WERI-Rb-1 (cell line): Measurements from ENCODE around the gene RPRML.
"Not testable (repeated sequence)": the region's sequence is repeated elsewhere in the genome, so short reads cannot be mapped to it uniquely, and the experiment has no call there.

Experiments used
- DNase-seq: peaks from one replicate; pipeline ENCODE4 v3.0.0-alpha.2; 2020
- H3K27ac ChIP-seq: fragments of 250-450 bp; sonication (Bioruptor Pico); 2 replicates; pipeline ENCODE4 v1.5.1; 2020; ENCODE audit warnings: mild to moderate bottlenecking, moderate library complexity
- H3K27me3 ChIP-seq: fragments of 250-450 bp; sonication (Bioruptor Pico); 2 replicates; pipeline ENCODE4 v1.5.1; 2021; ENCODE audit warnings: mild to moderate bottlenecking, low read depth, moderate library complexity; ENCODE audit not compliant: insufficient read depth, severe bottlenecking
- H3K36me3 ChIP-seq: fragments of 250-450 bp; sonication (Bioruptor Pico); 2 replicates; pipeline ENCODE4 v1.5.1; 2020; ENCODE audit warnings: mild to moderate bottlenecking, moderate library complexity
- H3K4me3 ChIP-seq: 2 replicates; pipeline ENCODE4 v1.5.1; 2011; ENCODE audit warnings: low read depth, mild to moderate bottlenecking, control low read depth, low read length
- H3K9me3 ChIP-seq: fragments of 250-450 bp; sonication (Bioruptor Pico); 2 replicates; pipeline ENCODE4 v1.5.1; 2021; ENCODE audit warnings: mild to moderate bottlenecking, moderate library complexity; ENCODE audit not compliant: severe bottlenecking
- TF ChIP-seq, protein P1 (sequence below): IDR thresholded peaks from 2 replicates; pipeline ENCODE4 v1.5.1; 2011; ENCODE audit warnings: low read depth, mild to moderate bottlenecking, control low read depth, inconsistent platforms, low read length

Gene RPRML

DNA sequence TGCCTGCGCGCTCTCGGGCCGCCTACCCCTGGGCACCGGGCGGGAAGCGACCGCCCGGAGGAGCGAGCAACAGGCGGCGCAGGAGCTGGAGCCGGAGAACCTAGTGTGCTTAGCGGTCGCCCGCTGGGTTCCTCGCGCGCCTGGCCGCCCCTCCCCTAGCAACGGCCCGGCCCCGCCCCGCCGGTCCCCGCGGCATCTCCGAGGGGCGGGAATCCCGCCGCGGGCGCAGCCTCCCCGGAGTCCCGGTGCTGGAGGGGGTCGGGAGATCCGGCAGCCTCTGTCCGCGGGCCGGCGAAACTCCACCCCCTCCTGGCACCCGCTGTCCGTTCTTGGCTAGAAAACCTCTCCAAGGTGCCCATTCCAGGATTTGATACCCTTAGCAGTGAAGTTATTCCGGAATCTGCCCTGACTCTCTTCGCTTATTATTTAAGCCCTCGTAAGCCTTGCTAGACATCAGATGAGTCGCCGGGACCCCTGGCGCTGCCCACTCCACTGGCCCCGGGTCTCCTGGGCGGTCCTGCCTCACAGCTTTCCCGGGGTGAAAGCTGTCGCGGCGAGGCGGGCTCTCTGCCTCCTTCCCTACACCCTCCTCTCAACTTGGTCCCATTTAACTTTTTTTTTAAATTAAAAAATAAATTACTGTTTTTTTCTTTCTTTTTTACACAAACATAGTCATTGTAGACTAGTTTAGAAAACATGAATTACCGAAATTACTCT lies at the start of gene RPRML:
TSS of gene RPRML (minus strand) at position 107 of the 717 bp plus-strand sequence. CDS start 246 bp downstream, outside the sequence.
- Histone ChIP-seq H3K27me3 (peaks cover 3% of the 10 kb centered on the region), H3K27ac (no peak within 1 kb of the TSS; the same call in 1 of the 2 replicates), H3K4me3 (peak within 1 kb of the TSS; percentile 69), H3K9me3 (no peaks in the 10 kb centered on the region), H3K36me3 (no peaks in the 10 kb centered on the region)
- peak; percentile 78 for DNase-seq
- TF ChIP-seq, protein P1, sequence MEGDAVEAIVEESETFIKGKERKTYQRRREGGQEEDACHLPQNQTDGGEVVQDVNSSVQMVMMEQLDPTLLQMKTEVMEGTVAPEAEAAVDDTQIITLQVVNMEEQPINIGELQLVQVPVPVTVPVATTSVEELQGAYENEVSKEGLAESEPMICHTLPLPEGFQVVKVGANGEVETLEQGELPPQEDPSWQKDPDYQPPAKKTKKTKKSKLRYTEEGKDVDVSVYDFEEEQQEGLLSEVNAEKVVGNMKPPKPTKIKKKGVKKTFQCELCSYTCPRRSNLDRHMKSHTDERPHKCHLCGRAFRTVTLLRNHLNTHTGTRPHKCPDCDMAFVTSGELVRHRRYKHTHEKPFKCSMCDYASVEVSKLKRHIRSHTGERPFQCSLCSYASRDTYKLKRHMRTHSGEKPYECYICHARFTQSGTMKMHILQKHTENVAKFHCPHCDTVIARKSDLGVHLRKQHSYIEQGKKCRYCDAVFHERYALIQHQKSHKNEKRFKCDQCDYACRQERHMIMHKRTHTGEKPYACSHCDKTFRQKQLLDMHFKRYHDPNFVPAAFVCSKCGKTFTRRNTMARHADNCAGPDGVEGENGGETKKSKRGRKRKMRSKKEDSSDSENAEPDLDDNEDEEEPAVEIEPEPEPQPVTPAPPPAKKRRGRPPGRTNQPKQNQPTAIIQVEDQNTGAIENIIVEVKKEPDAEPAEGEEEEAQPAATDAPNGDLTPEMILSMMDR = no peak

DNA sequence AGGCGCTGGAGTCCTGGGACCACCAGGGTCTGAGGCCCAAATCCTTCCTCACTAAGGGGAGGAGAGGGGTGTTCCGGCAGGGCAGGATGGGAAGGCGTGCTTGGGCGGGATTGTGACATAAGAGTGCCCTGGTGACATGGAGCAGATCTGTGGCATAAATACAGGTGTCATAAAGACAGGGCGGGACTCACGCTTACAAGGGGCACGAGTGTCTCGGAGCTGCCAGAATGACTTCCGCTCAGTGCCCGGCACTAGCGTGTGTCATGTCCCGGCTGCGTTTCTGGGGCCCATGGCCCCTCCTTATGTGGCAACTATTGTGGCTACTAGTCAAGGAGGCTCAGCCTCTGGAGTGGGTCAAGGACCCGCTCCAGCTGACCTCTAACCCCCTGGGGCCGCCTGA lies 37.9 kb upstream of the RPRML start:
- H3K27ac ChIP-seq, H3K36me3 ChIP-seq, DNase-seq, H3K4me3 ChIP-seq, H3K9me3 ChIP-seq, H3K27me3 ChIP-seq: not testable (repeated sequence)

DNA sequence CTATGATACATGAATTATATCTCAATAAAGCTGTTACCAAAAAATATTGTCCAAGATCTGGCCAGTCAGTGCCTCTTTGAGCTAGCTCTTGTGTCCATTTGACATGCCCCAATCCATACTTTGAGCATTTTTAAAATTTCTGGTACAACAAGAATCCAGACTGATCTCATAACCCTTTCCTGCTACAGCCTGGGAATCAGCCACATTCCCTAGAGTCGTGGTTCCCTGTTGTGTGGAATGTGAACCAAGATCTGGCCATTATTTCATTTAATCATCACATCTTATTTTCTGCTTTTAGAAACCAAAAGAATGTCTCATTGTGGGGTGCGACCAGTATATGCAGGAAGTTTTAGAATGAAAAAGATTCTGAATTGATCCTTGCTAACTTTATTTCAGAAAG lies 34.3 kb upstream of the RPRML start:
- no peak overlapping the region for H3K4me3 ChIP-seq
- no peaks in the 10 kb centered on the region for H3K9me3 ChIP-seq
- DNase-seq = no peak
- TF ChIP-seq, protein P1 = no peak
- no peaks in the 10 kb centered on the region for H3K36me3 ChIP-seq
- no peaks in the 10 kb centered on the region for H3K27me3 ChIP-seq
- no peak overlapping the region for H3K27ac ChIP-seq

DNA sequence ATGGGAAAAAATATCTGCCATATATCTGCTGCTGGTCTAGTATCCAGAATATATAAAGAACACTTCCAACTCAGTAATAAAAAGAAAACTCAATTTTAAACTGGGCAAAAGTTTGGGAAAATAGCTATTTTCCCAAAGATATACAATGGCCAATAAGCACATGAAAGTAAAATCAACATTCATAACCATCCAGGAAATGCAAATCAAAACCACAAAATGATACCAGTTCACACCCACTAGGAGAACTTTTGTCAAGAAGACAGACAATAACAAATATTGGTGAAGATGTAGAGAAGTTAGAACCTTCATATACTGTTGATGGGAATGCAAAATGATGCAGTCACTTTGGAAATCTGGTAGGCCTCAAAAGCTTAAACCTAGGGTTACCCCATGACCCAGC lies 33.4 kb upstream of the RPRML start:
- no peak overlapping the region for H3K27ac ChIP-seq
- no peaks in the 10 kb centered on the region for H3K27me3 ChIP-seq
- TF ChIP-seq, protein P1 = no peak
- H3K4me3 ChIP-seq = no peak overlapping the region
- no peak for DNase-seq
- H3K9me3 ChIP-seq = no peaks in the 10 kb centered on the region
- H3K36me3 ChIP-seq = no peaks in the 10 kb centered on the region

DNA sequence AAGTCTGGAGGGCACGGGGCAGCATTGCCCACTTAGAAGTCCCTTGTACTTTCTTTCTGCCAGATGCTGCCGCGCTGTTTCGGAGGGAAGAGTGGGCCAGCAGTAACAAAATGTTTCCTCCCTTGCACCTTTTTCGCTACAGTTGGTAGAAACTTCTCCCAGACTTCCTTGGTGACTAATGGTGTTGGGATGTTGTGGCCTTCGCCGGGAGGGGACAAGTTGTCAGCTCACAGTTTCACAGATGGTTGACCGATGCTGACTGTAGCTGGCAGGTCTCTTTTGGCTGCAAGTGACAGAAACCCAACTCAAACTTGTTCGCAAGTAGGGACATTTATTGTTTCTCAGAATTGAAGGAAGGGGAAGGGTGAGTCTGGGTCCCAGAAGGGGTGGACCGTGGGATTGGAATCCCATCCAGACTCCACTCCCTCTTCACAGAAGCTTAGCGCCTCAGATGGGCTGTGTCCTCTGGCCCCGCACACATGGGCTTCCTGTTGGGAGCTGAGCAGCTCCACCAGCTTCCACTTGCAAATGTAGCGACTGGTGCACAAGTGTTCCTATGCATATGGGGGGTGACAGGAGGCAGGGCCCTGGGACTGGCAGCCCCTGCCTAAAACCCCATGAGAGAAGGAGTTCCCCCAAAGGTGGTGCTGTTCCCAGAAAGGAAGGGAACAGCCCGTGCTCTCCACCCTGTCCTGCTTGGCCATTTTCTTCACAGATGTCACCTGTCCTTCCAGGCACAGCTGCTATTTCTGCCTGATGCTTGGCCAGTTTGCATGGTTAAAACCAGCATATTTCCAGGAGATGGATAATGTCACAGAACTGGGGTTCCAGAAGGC lies 30.9 kb upstream of the RPRML start:
- H3K27ac ChIP-seq = no peak overlapping the region
- no peaks in the 10 kb centered on the region for H3K36me3 ChIP-seq
- no peaks in the 10 kb centered on the region for H3K27me3 ChIP-seq
- TF ChIP-seq, protein P1 = no peak
- no peak for DNase-seq
- H3K4me3 ChIP-seq = no peak overlapping the region
- no peaks in the 10 kb centered on the region for H3K9me3 ChIP-seq

DNA sequence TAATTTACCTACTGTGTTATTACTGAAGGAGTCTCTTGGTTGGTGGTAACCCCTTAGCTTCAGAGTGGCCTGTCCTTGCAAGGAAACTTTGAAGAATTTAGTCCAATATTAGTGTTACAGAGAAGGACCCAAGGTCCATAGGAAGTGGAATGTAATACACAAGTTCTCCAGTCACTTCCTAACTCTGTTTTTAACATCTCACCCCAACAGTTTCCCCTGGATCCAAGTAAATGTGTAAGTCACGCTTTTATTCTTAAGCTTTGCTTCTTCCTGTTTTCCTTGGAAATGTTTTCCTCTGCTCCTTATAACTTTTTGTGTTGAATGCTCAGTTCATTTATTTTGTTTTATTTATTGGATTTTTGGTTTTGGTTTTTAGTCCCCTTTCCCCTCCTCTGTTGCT lies 25.9 kb upstream of the RPRML start:
- no peak overlapping the region for H3K4me3 ChIP-seq
- H3K9me3 ChIP-seq = no peaks in the 10 kb centered on the region
- H3K27me3 ChIP-seq = no peaks in the 10 kb centered on the region
- no peak for DNase-seq
- no peaks in the 10 kb centered on the region for H3K36me3 ChIP-seq
- TF ChIP-seq, protein P1 = no peak
- H3K27ac ChIP-seq = no peak overlapping the region

DNA sequence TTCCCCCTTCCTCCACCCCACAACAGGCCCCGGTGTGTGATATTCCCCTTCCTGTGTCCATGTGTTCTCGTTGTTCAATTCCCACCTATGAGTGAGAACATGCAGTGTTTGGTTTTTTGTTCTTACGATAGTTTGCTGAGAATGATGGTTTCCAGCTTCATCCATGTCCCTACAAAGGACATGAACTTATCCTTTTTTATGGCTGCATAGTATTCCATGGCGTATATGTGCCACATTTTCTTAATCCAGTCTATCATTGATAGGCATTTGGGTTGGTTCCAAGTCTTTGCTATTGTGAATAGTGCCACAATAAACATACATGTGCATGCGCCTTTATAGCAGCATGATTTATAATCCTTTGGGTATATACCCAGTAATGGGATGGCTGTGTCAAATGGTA lies 24.8 kb upstream of the RPRML start:
- H3K4me3 ChIP-seq, DNase-seq, H3K9me3 ChIP-seq, H3K27ac ChIP-seq, H3K27me3 ChIP-seq, H3K36me3 ChIP-seq: not testable (repeated sequence)
